PC-3 (cell line): Measurements from ENCODE around the gene EMD. TPM values are rescaled to one million over a fixed set of nuclear protein-coding genes. Genes with fewer than 3 reads are reported as not detected.

Source experiments
- ATAC-seq: fragments of 200-7000 bp; cut with Tn5 transposase; 2 replicates; pipeline ENCODE4 v1.9.1; 2020; ENCODE audit warnings: mild to moderate bottlenecking, moderate library complexity
- BruUV-seq: library from RNA; stranded (reverse); fragments of 400-500 nt; replicated peaks from 2 replicates; lab custom pipeline; 2021; lab: Mats Ljungman, UMichigan
- CTCF ChIA-PET: fragments of 300-600 bp; sonication (Branson Sonifier 250); formaldehyde crosslinking; loops from one replicate; lab custom pipeline; 2022; ENCODE audit warnings: antibody characterized with exemption; lab: Charles Lee
- POLR2A ChIA-PET: fragments of 300-600 bp; sonication (Branson Sonifier 250); formaldehyde crosslinking; loops from one replicate; lab custom pipeline; 2022; ENCODE audit warnings: antibody characterized with exemption; ENCODE audit not compliant: unreplicated experiment; lab: Charles Lee
- DNase-seq: peaks from one replicate; pipeline ENCODE4 v3.0.0-alpha.2; 2015
- H2AFZ ChIP-seq: fragments of 300-600 bp; sonication (generic); 2 replicates; pipeline ENCODE4 v1.6.0; 2016; ENCODE audit warnings: antibody characterized with exemption, low read length
- H3F3A ChIP-seq: fragments of 300-600 bp; sonication (generic); one replicate; pipeline ENCODE4 v1.6.0; 2017; ENCODE audit warnings: antibody characterized with exemption, low read length, control low read depth, mild to moderate bottlenecking; ENCODE audit not compliant: unreplicated experiment
- H3K27ac ChIP-seq: fragments of 300-600 bp; sonication (generic); 2 replicates; pipeline ENCODE4 v1.5.1; 2016; ENCODE audit warnings: mild to moderate bottlenecking, low read length
- H3K27me3 ChIP-seq: fragments of 300-600 bp; sonication (generic); 2 replicates; pipeline ENCODE4 v1.6.1; 2016; ENCODE audit warnings: low read length, mixed read lengths
- H3K36me3 ChIP-seq: fragments of 300-600 bp; sonication (generic); 2 replicates; pipeline ENCODE4 v1.6.1; 2016; ENCODE audit warnings: low read depth, mixed run types, low read length, mixed read lengths
- H3K4me1 ChIP-seq: fragments of 300-600 bp; sonication (generic); 2 replicates; pipeline ENCODE4 v1.5.1; 2016; ENCODE audit warnings: low read length; ENCODE audit not compliant: insufficient read depth
- H3K4me2 ChIP-seq: fragments of 300-600 bp; sonication (generic); 2 replicates; pipeline ENCODE4 v1.6.0; 2016; ENCODE audit warnings: low read length
- H3K4me3 ChIP-seq: fragments of 300-600 bp; sonication (generic); 2 replicates; pipeline ENCODE4 v1.5.1; 2016; ENCODE audit warnings: mild to moderate bottlenecking, low read length, mixed read lengths
- H3K79me2 ChIP-seq: fragments of 300-600 bp; sonication (generic); 2 replicates; pipeline ENCODE4 v1.6.1; 2017; ENCODE audit warnings: low read length, mixed read lengths
- H3K9ac ChIP-seq: fragments of 300-600 bp; sonication (generic); 2 replicates; pipeline ENCODE4 v1.6.0; 2016; ENCODE audit warnings: mild to moderate bottlenecking, low read length
- H3K9me2 ChIP-seq: fragments of 300-600 bp; sonication (generic); replicated peaks from 2 replicates; pipeline ENCODE4 v1.6.1; 2016; ENCODE audit warnings: mixed run types, low read length, mixed read lengths
- H3K9me3 ChIP-seq: fragments of 300-600 bp; sonication (generic); 2 replicates; pipeline ENCODE4 v1.6.1; 2016; ENCODE audit warnings: low read length, mixed read lengths
- H4K20me1 ChIP-seq: fragments of 300-600 bp; sonication (generic); 2 replicates; pipeline ENCODE4 v1.6.1; 2016; ENCODE audit warnings: low read length, mixed read lengths
- CTCF ChIP-seq: fragments of 300-600 bp; sonication (generic); conservative IDR thresholded peaks from 2 replicates; pipeline ENCODE4 v1.5.1; 2017; ENCODE audit warnings: antibody characterized with exemption, low read depth, mild to moderate bottlenecking, low read length
- EZH2 ChIP-seq: fragments of 300-600 bp; sonication (generic); IDR thresholded peaks from one replicate; pipeline ENCODE4 v1.6.1; 2017; ENCODE audit warnings: antibody characterized with exemption, mild to moderate bottlenecking, low read length; ENCODE audit not compliant: unreplicated experiment
- EZH2phosphoT487 ChIP-seq: fragments of 300-600 bp; sonication (generic); IDR thresholded peaks from 2 replicates; pipeline ENCODE4 v1.6.1; 2018; ENCODE audit warnings: mild to moderate bottlenecking, antibody characterized with exemption, low read length, borderline replicate concordance
- intact Hi-C: fragments of 100-400 bp; cut with micrococcal nuclease; formaldehyde crosslinking; loops from 2 replicates; pipeline ENCODE4 v1.9.0; 2023
- total RNA-seq: library from RNA; depleted of rRNA; stranded (reverse); fragments of >200 nt; gene quantifications from 2 replicates; pipeline ENCODE4 v1.2.3, GENCODE V29; 2014

EMD gene
- total RNA-seq, 1 experiment from 2014 or later, result 46.8 TPM

GRCh38 chrX:154355094-154355775, 23.9 kb upstream of the EMD start:
- ChIA-PET POLR2A (no interaction called here), CTCF (no interaction called here)
- no peak for TF ChIP-seq EZH2phosphoT487
- no peak for TF ChIP-seq CTCF
- no peak for TF ChIP-seq EZH2
- Histone ChIP-seq H3K27me3 (no peaks in the 10 kb centered on the region), H3K79me2 (0 out of 2 replicates have a peak, but pooled peaks cover 4% of the 10 kb centered on the region), H3K9ac (no peak overlapping the region), H3K4me3 (no peak overlapping the region), H3K9me3 (no peaks in the 10 kb centered on the region), H2AFZ (no peak overlapping the region), H3K4me2 (no peak overlapping the region), H4K20me1 (peaks cover 24% of the 10 kb centered on the region), H3K9me2 (no peaks in the 10 kb centered on the region), H3F3A (peaks cover under 1% of the 10 kb centered on the region), H3K4me1 (no peaks in the 10 kb centered on the region), H3K27ac (no peak overlapping the region), H3K36me3 (peaks cover 74% of the 10 kb centered on the region)
- no TSS peak for BruUV-seq
- intact Hi-C loops, result no loop called here
- ATAC-seq (no peak), DNase-seq (no peak)

DNA sequence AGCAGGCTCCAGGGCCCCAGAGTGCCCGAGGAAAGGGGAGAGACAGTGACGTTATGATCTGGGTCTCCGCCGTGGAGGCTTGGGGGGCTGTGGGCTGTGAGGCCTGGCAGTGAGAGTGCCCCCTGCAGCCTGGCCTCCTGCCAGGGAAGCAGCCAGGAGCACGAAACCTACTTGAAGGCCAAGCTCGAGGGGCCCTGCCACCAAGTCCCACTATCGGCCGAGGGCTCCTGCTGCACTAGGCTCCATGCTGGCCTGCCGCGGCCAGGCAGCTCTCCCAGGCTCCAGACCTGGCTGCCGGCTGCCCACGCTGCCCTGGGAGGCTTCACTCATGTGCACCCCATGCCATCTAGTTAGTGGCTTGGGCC, 23.3 kb upstream of the EMD start:
- no peak for ATAC-seq

More for the DNA sequence above, 23.3 kb upstream of the EMD start:
- TF ChIP-seq EZH2phosphoT487, result no peak
- TF ChIP-seq CTCF, result no peak
- TF ChIP-seq EZH2, result no peak
- H3K4me1 ChIP-seq, result no peaks in the 10 kb centered on the region
- H3K4me3 ChIP-seq, result no peak overlapping the region
- no peak overlapping the region for H2AFZ ChIP-seq
- ChIA-PET CTCF (no interaction called here), POLR2A (no interaction called here)
- no peaks in the 10 kb centered on the region for H3K27me3 ChIP-seq
- H3K9me3 ChIP-seq, result no peaks in the 10 kb centered on the region
- intact Hi-C loops, result no loop called here
- H3K79me2 ChIP-seq, result 0 out of 2 replicates have a peak, but pooled peaks cover 4% of the 10 kb centered on the region
- DNase-seq, result no peak
- no peak overlapping the region for H3K27ac ChIP-seq
- H3F3A ChIP-seq, result no peaks in the 10 kb centered on the region
- no peak overlapping the region for H3K4me2 ChIP-seq
- peaks cover 28% of the 10 kb centered on the region for H4K20me1 ChIP-seq
- H3K36me3 ChIP-seq, result peaks cover 75% of the 10 kb centered on the region
- no TSS peak for BruUV-seq
- no peaks in the 10 kb centered on the region for H3K9me2 ChIP-seq
- no peak overlapping the region for H3K9ac ChIP-seq
